GM12801 (cell line): ENCODE results near the gene SHB.

ENCODE experiments used
- CTCF ChIP-seq: IDR thresholded peaks from one replicate; pipeline ENCODE4 v1.5.1; 2011; ENCODE audit warnings: control low read depth; ENCODE audit not compliant: insufficient read length; ENCODE audit errors: extremely low read depth

SHB gene, protein sequence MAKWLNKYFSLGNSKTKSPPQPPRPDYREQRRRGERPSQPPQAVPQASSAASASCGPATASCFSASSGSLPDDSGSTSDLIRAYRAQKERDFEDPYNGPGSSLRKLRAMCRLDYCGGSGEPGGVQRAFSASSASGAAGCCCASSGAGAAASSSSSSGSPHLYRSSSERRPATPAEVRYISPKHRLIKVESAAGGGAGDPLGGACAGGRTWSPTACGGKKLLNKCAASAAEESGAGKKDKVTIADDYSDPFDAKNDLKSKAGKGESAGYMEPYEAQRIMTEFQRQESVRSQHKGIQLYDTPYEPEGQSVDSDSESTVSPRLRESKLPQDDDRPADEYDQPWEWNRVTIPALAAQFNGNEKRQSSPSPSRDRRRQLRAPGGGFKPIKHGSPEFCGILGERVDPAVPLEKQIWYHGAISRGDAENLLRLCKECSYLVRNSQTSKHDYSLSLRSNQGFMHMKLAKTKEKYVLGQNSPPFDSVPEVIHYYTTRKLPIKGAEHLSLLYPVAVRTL

GRCh38 chr9:38068701-38069628, at the start of gene SHB:
SHB (minus strand) TSS chr9:38069227; CDS start chr9:38068645, 582 bp downstream.
- no peak for TF ChIP-seq CTCF

- TF ChIP-seq CTCF: no peak
These were observed 48.6 kb upstream of the SHB start for GRCh38 chr9:38117651-38118050.

DNA sequence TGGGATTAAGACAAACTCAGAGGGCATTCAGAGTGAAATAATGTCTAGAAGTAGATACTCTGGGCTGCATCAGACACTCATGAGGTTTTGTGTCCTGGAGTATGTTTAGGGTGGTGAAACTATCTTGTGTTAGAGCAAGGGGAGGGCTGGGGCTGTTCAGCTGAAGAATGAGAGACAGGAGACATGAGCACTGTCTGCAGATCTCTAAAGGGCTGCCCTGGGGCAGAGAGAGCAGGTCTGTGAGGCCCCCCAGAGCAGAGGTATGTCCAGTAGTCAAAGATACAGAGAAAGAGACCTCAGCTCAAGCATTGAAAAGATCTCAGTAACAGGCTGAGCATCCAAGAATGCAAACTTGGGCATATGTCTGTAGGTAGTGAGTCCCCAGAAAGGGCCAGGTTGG, 45.9 kb upstream of the SHB start:
- TF ChIP-seq CTCF: no peak

DNA sequence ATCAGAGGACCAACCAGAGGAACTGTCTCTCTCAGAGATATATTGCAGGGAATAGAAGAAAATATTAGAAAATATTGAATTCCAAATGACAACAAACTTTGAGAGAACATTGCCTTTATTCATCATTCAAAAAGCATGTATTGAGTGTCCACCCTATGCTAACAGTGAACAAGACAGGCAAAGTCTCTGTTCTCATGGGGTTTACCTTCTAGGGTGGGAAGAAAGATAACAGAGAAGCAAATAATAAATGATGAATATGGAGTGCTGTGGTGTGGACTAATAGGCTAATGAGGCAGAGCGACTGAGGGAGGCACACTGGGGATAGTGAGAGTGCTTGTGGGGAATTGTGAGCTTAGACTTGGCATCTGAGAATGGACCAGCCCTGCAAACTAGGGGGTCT, 43.4 kb upstream of the SHB start:
- TF ChIP-seq CTCF: no peak

- no peak for TF ChIP-seq CTCF
These were observed 43.0 kb upstream of the SHB start for GRCh38 chr9:38112049-38112448.

DNA sequence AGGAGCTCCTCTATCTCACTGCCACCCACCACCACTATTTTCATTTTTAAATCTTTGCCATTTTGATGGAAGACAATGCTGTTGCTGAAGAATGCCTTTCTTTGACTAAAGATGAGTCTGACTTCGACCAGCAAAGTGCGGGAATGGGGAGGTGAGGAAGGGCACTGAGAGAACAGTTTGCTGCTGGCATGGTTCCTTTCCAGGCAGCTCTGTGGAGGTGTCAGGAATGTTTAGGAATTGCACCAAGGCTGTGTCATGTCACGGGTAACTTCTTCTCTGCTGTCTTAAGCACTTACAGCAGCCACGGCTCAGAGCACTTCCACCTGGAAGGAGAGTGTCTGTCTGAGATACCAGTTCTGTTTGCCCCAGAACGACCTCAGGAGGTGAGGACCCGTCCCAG, 41.4 kb upstream of the SHB start:
- no peak for TF ChIP-seq CTCF

DNA sequence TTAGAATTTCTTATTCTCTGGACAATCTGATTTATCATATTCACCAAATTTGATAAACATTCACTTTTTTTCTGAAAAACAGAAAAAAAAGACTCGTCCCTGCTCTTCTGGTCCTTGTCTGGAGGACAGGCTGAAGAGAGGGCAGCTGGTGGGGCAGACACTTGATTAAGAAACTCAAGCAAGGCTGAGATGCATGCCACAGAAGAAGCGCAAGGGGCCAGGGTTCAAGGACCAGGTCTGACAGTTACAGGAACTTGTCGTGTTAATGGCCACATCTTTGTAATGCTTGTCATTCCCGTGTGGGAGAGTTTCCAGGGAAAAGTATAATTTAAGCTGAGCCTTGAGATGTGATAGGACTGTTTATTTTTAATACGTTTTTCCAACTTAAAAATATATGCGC, 40.6 kb upstream of the SHB start:
- TF ChIP-seq CTCF: no peak
